T47D (cell line): ENCODE data around the gene GALNT9.

ENCODE experiments used
- DNase-seq, 2 experiments: peaks; one replicate each; pipeline versions ENCODE4 v3.0.0 to v3.0.0-alpha.2; 2011 to 2012; ENCODE audit warnings: low read depth in 1 of 2, low spot score in 1 of 2
- JUND ChIP-seq: IDR thresholded peaks from 2 replicates; pipeline ENCODE4 v1.6.1; 2012; ENCODE audit warnings: low read depth
- in situ Hi-C: cut with HindIII; loops from 2 replicates; pipeline ENCODE4 v1.10.0; 2016; ENCODE audit warnings: low sequenced_read_pairs, low pct_unique_long_range_greater_than_20kb

GALNT9 gene

GRCh38 chr12:132294121-132295034 is 35.0 kb downstream of the GALNT9 start:
- no peak for DNase-seq
- in situ Hi-C loops, result no loop called here
- TF ChIP-seq JUND, result no peak

GRCh38 chr12:132292328-132293319 is 36.8 kb downstream of the GALNT9 start:
- no peak for DNase-seq
- in situ Hi-C loops, result no loop called here
- no peak for TF ChIP-seq JUND

- in situ Hi-C loops, result no loop called here
These were observed 37.8 kb downstream of the GALNT9 start for GRCh38 chr12:132291402-132292175.

GRCh38 chr12:132290203-132290540 is 39.2 kb downstream of the GALNT9 start:
- in situ Hi-C loops, result no loop called here
- no peak for DNase-seq
- TF ChIP-seq JUND, result no peak

More at GRCh38 chr12:132291402-132292175, 37.8 kb downstream of the GALNT9 start:
- TF ChIP-seq JUND, result no peak
- no peak for DNase-seq

- in situ Hi-C loops, result no loop called here
- peak in 1 of 2 experiments; percentile 50 for DNase-seq
- TF ChIP-seq JUND, result no peak
These were observed 39.8 kb downstream of the GALNT9 start for GRCh38 chr12:132289356-132290202.

GRCh38 chr12:132288516-132289215 is 40.7 kb downstream of the GALNT9 start:
- no peak for DNase-seq
- in situ Hi-C loops, result no loop called here
- no peak for TF ChIP-seq JUND

GRCh38 chr12:132287391-132288238 is 41.8 kb downstream of the GALNT9 start:
- DNase-seq, result no peak
- in situ Hi-C loops, result no loop called here
- no peak for TF ChIP-seq JUND

- TF ChIP-seq JUND, result no peak
- in situ Hi-C loops, result no loop called here
- DNase-seq, result peak in 1 of 2 experiments; percentile 63
These were observed 42.5 kb downstream of the GALNT9 start for GRCh38 chr12:132286912-132287311.

- DNase-seq, result peak; percentile 71 to 86
- in situ Hi-C loops, result no loop called here
- no peak for TF ChIP-seq JUND
These were observed 43.3 kb downstream of the GALNT9 start for GRCh38 chr12:132285991-132286681.
